ENCODE data around the gene SPATA31A6.
"Not testable (repeated sequence)": the region's sequence is repeated elsewhere in the genome, so short reads cannot be mapped to it uniquely, and the experiment has no call there.

Gene SPATA31A6

GRCh38 chr9:42183359-42183758 is at the start of gene SPATA31A6:
SPATA31A6 (plus strand) TSS chr9:42183659; CDS start chr9:42183688, 29 bp downstream.
- DNase-seq: not testable (repeated sequence)

DNA sequence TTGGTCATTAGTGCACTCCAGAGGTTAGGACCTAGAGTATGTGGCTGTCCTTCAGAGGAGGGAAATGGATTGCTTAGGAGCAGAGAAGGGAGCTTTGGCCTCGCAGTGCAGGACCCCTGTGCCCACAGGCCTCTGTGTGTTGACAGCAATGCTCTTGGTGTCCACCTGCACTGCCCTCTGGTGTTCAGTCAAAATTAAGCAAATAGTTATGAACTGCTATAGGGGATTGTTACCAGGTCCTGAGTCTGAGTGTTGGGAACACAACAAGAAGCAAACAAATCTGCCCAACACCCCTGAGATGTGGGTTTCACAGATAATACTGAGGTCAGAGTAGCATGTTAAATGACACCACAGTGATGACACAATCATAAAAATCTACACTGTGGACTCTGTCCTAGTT is 23.2 kb upstream of the SPATA31A6 start:
- DNase-seq: not testable (repeated sequence)

- DNase-seq: not testable (repeated sequence)
These were observed 36.4 kb downstream of the SPATA31A6 start for GRCh38 chr9:42219861-42220260.

DNA sequence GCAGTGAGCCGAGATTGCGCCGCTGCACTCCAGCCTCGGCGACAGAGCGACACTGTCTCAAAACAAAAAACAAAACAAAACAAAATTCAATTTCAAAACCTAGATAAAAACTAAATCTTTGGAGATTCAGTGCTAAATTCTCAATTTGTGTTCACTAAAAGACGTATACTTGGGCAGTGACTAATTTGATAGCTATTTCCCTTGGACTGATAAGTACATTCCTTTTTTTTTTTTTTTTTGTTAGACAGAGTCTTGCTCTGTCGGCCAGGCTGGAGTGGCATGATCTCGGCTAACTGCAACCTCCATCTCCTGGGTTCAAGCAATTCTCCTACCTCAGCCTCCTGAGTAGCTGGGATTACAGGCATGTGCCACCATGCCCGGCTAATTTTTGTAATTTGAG is 39.8 kb downstream of the SPATA31A6 start:
- DNase-seq: not testable (repeated sequence)

GRCh38 chr9:42233031-42233430 is 49.6 kb downstream of the SPATA31A6 start:
- not testable (repeated sequence) for DNase-seq

GRCh38 chr9:42234610-42235009 is 51.2 kb downstream of the SPATA31A6 start:
- DNase-seq: not testable (repeated sequence)

DNA sequence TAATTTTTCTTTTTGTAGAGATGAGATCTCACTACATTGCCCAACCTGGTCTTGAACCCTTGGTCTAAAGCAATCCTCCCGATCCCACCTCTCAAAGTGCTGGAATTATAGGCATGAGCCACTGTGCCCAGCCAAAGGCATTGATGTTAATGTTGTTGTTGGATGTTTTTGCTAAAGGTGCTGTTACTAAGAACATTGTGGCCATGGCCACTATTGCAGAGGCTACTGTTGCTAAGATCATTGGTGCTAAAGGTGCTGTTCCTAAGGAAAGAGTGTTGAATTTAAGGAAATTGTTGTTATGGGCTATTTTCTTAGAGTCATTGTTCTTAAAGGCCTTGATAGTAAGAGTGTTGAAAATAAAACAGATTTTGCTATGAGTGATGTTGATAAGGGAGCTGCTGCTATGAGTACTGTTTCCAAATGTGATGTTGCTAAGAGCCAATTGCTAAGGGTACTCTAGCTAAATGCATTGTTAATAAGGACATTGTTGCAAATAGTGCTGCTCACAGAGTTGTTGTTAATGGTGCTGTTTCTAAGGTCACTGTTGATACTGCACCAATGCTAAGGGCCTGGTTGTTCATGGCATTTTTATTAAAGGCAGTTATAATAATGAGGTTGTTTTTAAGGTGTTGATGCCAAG is 52.0 kb downstream of the SPATA31A6 start:
- DNase-seq: not testable (repeated sequence)

DNA sequence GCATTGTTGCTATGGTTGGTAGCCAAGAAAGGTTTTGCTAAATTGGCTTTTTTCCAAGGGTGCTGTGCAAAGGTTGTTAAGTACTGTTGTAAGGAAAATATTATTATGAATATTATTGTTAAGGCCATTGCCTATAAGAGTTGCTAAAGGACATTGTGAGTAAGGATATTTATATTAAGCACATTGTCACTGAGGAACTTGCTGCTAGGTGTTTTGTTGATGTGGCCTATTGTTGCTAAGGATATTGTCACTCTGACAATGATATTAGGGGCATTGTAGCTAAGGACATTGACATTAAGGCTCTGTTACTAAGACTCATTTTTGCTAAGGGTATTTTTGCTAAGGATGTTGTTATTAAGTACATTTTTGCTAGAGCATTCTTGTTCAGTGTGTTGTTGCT is 52.6 kb downstream of the SPATA31A6 start:
- DNase-seq: not testable (repeated sequence)

- not testable (repeated sequence) for DNase-seq
These were observed 53.9 kb downstream of the SPATA31A6 start for GRCh38 chr9:42237381-42237780.

GRCh38 chr9:42238862-42239261 is 55.4 kb downstream of the SPATA31A6 start:
- DNase-seq: not testable (repeated sequence)

All from hypothalamus (tissue), 51 donors.